Endothelial cell of umbilical vein (primary cell): ENCODE results near the gene LCE2D.

ENCODE experiments used
- GATA2 ChIP-seq: IDR thresholded peaks from 2 replicates; pipeline ENCODE4 v1.7.0; 2011; ENCODE audit warnings: low read depth, mild to moderate bottlenecking, moderate library complexity, mixed read lengths, low read length; ENCODE audit not compliant: insufficient read length, insufficient read depth
- MYC ChIP-seq: IDR thresholded peaks from one replicate; pipeline ENCODE4 v1.6.1; 2011; ENCODE audit warnings: mild to moderate bottlenecking, low read depth, low read length
- POLR2A ChIP-seq: IDR thresholded peaks from 2 replicates; pipeline ENCODE4 v1.6.1; 2012; ENCODE audit warnings: low read depth, mild to moderate bottlenecking, control low read depth, low read length
- POLR2AphosphoS5 ChIP-seq: IDR thresholded peaks from 2 replicates; pipeline ENCODE4 v1.6.1; 2012; ENCODE audit warnings: low read depth, mild to moderate bottlenecking, control low read depth, low read length, moderate library complexity; ENCODE audit not compliant: insufficient read depth
- TF ChIP-seq, protein P1 (sequence below), 2 donors: IDR thresholded peaks; 1 replicate in 1 of 2; 2 replicates in 1 of 2; pipeline ENCODE4 v1.5.1; 2011; ENCODE audit warnings: low read length in 2 of 2, mild to moderate bottlenecking in 2 of 2, moderate library complexity in 2 of 2, control low read depth in 1 of 2, inconsistent platforms in 1 of 2, low read depth in 1 of 2; ENCODE audit not compliant: insufficient read depth in 1 of 2; ENCODE audit errors: extremely low read depth in 1 of 2

DNA sequence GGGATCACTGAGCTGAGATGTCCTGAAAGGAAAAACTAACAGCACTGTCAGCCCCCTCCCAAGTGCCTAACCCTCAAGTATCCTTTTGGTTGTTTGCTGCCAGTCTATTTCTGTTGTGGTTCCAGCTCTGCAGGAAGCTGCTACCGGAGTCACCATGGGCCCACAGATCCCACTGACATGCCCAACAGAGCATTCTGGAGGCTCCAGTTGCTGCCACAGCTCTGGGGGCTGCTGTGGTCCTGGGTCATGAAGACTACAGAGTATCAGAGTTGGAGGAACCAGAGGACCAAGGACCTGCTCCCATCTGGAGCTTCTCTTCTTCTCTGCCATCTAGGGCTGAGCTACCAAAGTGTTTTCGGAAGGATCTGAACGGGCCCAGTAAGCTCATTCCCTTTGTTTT is 41.2 kb upstream of the LCE2D start:
- TF ChIP-seq, protein P1, sequence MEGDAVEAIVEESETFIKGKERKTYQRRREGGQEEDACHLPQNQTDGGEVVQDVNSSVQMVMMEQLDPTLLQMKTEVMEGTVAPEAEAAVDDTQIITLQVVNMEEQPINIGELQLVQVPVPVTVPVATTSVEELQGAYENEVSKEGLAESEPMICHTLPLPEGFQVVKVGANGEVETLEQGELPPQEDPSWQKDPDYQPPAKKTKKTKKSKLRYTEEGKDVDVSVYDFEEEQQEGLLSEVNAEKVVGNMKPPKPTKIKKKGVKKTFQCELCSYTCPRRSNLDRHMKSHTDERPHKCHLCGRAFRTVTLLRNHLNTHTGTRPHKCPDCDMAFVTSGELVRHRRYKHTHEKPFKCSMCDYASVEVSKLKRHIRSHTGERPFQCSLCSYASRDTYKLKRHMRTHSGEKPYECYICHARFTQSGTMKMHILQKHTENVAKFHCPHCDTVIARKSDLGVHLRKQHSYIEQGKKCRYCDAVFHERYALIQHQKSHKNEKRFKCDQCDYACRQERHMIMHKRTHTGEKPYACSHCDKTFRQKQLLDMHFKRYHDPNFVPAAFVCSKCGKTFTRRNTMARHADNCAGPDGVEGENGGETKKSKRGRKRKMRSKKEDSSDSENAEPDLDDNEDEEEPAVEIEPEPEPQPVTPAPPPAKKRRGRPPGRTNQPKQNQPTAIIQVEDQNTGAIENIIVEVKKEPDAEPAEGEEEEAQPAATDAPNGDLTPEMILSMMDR (IDR thresholded peaks at IDR 0.05; ENCODE audit: extremely low read depth in 1 of 2, insufficient read depth in 1 of 2, low read depth in 1 of 2, low read length in 2 of 2), result no peak
- TF ChIP-seq POLR2A (no peak), MYC (no peak), POLR2AphosphoS5 (no peak), GATA2 (no peak)
